Left colon (tissue), 2 donors: ENCODE data around the gene PDE4D. TPM values are rescaled to one million over a fixed set of nuclear protein-coding genes. Genes with fewer than 3 reads are reported as not detected.
A peak's percentile ranks its signal among the peaks of the same experiment; 100 is the strongest.
"Not testable (repeated sequence)": the region's sequence is repeated elsewhere in the genome, so short reads cannot be mapped to it uniquely, and the experiment has no call there.

Experiments used
- ATAC-seq: fragments of 200-7000 bp; cut with Tn5 transposase; one replicate; pipeline ENCODE4 v1.9.1; 2020; ENCODE audit warnings: mild to moderate bottlenecking, moderate library complexity
- DNase-seq, 2 donors: peaks; one replicate each; pipeline ENCODE4 v3.0.0-alpha.2; 2020
- intact Hi-C, 2 donors: fragments of 100-400 bp; cut with DNase I in 1 of 2; cut with micrococcal nuclease in 1 of 2; formaldehyde crosslinking; loops; one replicate each; pipeline versions ENCODE4 v1.11.2 to v1.14.0; 2022; cut with DNase I, micrococcal nuclease
- total RNA-seq, 2 donors: library from RNA; stranded (reverse); fragmentation: NEBNext Ultra II Directional; extraction: Animal tissue kit (Norgen Biotek cat#: 25700); gene quantifications; one replicate each; pipeline ENCODE4 v1.2.1, GENCODE V29; 2021
- donor health status: DM: no; HTN: no; CAD: no.
- donor health status: DM: yes; HTN: yes; CAD: no.

Gene PDE4D
- total RNA-seq, 2 donors from 2014 or later: 50.6 to 67.8 TPM

DNA sequence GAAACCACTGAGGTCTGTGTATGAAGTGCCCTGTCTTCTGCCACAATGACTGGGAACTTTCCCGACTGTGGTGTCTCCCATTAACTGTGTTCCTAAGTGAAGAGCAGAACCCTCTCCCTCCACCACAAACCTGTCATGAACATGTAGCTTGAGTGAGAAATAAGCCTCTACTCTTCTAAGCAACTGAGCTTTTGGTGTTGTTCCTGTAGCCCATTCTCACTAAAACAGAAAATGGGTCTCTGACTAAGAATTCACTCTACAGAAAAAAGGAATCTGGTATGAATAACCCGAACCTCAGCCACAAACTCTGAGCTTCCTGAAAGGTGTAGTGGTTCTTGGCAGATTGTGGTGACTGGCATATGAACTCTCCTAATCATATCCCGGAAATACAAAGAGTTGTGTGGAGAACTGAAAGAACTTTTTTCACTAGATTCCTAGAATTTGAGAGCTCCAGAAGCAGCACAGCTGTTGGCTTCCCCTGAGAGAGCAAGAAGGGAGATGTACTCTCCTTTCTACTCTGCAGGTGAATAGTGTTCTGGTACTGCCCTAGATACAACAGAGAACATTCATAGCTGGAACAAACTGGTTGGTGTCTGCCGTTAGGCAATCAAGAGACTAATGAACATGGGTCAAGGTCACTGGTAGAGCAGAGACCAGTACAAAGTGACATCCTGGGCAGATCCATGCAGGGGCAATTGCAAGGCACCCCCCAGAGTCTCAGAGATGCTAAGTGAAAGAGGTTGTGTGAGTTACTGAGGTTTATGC, 283.8 kb downstream of the PDE4D start:
- ATAC-seq: no peak

DNA sequence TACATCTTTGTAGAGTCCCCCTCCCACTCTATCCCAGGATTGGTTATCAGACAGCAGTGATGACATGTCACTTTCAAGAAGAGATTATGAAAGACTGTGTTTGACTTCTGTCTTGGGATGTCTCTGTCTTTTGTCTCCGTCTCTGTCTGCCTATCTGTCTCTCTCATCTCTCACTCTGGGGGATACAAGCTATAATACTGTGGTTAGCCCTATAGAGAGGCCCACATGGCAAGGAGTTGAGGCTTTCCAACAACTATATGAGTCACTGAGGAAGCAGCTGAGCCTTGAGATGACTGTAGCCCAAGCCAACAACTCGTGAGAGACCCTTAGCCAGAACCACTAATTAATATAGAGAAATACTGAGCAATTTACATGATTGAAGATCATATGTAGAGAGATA, 284.8 kb downstream of the PDE4D start:
- intact Hi-C loops: no loop called here
- DNase-seq (no peak), ATAC-seq (no peak)

More for the DNA sequence above, 283.8 kb downstream of the PDE4D start:
- DNase-seq: no peak
- intact Hi-C loops: no loop called here

DNA sequence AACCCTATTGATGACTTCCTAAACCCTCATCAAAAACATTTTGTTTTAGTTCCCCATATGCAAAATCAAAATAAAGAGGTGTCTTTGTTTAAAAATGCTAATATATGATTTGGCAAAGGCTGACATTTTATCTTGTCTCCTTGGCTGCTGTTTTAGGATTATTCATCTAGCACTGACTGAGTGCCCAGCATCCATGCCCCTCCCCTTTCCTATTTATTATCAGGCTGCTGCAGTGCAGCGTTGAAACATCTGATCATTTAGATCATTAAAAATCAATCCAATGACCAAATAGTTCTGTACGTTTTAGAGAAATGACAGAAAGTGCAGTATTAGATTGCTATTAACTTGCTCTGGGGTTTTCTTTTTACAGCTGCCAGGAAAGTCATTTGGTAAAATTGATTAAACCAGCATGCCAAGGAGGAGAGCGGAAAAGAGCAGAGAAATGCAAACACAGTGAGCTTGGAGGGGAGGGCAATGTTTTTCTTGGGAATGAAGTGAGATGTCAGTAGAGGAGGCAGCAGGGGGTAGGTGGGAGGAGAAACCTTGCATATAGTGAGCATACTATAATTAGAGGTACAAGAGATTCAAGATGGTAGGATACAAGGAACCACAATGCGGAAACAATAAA, 286.3 kb downstream of the PDE4D start:
- ATAC-seq (no peak), DNase-seq (no peak)
- intact Hi-C loops: no loop called here

DNA sequence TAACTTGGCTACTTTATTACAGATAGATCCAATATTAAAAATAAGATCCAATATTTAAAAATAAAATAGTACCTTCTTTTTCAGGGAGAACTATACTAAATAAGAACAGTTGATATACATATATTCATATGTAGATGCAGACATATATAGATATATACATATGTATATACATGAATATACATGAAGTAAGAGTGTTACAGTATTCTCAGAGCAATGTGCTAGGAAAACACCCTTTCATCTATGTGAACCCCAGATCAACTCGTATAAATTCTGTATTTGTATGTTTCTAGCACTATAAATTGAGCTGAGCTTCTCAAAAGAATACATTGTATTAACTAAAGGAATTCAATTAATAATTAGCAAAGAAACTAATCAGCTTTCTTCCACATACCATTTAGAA, 287.6 kb downstream of the PDE4D start:
- ATAC-seq: no peak
- no peak for DNase-seq
- intact Hi-C loops: no loop called here

DNA sequence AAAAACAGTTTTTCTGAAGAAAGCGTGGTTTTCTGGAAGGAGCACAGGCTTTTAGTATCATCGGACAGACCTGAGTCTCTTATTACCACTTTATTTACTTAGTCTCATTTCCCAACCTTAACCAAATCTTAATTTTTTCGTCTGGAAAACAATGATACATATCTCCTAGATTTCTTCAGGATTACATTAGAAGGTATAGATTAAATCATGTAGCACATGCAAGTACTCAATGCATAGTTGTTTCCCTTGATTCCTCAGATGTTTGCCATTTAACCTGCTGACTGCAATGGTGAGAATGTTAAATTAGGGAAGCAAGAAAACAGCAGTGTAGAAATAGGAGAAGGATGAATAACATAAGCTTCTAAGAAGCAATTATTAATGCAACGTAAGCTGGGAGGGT, 289.4 kb downstream of the PDE4D start:
- no peak for ATAC-seq
- intact Hi-C loops: no loop called here
- no peak for DNase-seq

DNA sequence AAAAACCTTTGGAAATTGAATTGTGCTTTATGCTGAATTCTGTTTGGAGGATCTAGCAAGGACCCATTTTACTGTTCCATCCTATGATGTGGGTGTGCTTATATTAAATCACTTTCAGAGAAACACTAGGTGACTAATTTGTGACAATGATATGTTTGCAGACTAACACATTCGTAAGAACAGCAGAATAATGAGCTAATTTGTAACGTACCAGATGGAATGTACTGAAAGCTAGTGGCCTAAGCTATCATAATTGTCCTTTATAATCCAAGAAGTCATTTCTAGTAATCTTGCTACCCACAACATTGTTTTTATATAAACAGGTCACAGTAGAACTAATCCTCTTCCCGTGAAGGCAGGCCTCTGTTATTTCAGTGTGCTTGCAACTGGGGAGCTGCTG, 292.5 kb downstream of the PDE4D start:
- DNase-seq (no peak), ATAC-seq (no peak)
- intact Hi-C loops: no loop called here

DNA sequence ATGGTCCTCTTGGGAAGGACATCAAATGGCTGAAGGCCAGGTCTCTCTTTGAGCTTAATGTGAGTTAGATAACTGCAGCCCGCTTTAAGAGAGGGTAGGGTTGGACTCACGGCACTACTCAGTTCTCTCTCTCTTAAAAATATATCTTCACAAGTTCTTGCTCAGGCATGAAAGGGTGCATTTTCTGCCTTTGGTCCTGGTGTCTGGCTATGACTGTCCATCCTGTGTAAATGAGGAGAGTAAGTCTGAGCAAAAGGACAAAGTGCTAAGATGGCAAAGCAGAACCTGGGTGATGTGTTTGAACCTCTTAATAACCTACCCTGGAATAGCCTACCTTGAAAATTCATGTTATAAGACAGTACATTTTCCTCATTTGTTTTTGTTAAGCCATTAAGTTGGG, 293.4 kb downstream of the PDE4D start:
- intact Hi-C loops: no loop called here
- no peak for ATAC-seq
- DNase-seq: no peak

DNA sequence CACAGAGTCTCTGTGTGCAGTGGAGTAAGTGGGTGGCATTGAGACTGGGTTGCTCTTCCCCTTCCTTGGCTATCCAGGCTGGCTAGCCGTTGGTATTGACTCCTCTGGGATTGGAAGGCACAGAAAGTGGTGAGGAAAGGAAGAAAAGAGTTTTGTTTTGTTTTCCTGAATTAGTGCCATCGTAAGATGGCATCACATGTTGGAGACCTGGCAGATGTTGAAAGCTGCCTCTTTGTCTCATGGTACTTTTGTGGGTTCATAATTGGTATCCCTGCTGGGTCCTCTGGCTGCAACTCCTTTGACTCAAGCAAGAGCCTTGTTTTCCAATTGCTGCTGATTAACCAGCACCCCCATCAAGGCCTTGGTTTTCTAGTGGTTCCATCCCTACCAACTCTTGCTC, 293.8 kb downstream of the PDE4D start:
- intact Hi-C loops: no loop called here
- no peak for DNase-seq
- no peak for ATAC-seq

DNA sequence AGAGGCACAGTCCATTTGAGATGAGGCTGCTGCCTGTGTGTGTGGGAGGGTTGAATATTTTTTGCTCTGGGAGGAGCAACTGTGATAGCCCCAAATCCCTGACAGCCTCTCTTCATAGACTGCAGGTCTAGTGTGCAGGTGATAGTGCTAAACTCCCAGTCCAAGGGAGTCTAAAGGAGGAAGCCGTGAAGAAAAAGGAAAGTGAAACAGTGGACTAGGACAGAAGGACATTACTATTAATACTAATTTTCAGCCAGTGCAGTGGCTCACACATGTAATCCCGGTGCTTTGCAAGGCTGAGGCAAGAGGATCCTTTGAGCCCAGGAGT, 295.0 kb downstream of the PDE4D start:
- DNase-seq (no peak), ATAC-seq (peak; percentile 90)
- intact Hi-C loops: no loop called here

DNA sequence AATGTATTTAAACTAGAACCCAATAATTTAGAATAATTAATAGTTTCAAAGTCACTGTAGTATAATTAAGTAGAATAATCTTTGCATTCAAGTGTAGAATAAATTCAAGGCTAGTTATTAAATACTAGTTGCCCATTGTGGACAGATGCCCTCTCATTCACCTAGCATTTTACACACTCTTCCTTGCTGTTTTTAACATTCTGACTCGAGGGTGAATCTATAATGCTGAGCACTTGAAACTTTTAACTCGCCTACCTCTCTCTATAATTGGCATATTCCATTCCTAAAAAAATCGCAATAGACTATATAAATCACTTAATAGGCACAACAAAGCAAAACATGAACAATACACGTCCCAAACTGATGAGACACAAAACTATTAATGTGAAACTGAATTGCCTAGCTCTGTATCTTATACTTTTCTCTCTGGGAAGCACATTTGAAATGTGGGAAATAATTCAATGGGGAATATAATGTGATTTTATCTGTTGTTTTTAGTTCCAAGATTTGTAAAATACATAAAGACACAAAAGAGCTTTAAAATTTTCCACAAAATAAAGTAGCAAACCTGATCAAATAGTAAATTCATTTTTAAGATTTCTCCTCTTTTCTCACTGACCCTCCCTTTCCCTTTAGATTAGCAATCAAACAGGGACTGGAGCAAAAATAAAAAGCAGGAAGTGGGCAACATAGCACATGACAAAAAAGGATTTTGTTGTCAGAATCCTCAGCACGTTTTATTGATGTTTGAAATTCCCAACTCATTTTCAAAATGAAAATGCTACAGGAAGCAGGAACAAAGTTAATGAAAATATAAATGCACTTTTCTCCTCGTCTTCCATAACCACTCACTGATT, 295.6 kb downstream of the PDE4D start:
- ATAC-seq (no peak), DNase-seq (no peak)
- intact Hi-C loops: no loop called here

DNA sequence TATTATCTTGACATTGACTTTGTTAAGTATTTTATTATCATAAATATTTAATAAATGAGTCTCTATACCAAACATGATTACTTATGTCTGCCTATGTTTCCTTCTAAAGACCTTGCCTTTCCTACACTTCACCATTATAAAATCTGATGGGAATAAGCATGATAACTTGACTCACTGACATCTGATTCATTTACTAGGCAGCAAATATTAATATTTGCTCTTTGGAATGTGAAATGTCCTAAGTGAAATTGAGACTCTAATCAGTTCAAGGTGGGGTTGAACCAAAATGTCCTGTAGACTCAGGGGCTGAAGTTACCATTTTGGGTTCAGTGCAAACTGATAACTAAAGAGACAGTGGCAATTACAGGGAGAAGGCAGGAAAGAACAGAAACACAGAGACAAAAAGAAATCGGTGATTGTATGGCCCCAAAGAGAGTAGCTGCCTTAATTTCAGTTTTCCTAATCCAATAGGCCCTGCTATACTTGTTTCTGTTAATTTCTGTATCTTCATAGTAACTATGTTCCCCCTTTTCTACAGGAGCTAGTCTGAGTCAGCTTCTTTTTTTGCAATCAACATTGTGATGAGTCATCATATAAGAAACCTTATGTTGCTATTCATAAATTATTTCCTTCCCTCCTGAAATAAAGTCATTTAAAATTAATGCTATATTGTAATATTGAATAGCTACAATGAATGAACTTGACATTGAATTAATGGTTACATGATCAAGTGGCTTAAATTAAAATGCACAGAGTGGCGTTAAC, 296.8 kb downstream of the PDE4D start:
- ATAC-seq: no peak
- DNase-seq: no peak
- intact Hi-C loops: no loop called here

DNA sequence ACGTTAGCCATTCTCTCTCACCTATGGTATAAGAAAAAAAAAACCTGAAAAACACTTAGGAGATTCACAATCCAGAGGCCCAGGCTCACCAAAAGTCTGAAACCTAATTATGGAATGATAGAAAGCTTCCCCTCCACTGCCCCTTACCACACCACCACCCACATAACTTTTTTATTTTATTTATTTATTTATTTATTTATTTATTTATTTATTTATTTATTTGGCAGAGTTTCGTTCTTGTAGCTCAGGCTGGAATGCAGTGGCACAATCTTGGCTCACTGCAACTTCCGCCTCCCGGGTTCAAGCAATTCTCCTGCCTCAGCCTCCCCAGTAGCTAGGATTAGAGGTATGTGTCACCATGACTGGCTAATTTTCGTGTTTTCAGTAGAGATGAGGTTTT, 299.4 kb downstream of the PDE4D start:
- DNase-seq, intact Hi-C loops, ATAC-seq: not testable (repeated sequence)

DNA sequence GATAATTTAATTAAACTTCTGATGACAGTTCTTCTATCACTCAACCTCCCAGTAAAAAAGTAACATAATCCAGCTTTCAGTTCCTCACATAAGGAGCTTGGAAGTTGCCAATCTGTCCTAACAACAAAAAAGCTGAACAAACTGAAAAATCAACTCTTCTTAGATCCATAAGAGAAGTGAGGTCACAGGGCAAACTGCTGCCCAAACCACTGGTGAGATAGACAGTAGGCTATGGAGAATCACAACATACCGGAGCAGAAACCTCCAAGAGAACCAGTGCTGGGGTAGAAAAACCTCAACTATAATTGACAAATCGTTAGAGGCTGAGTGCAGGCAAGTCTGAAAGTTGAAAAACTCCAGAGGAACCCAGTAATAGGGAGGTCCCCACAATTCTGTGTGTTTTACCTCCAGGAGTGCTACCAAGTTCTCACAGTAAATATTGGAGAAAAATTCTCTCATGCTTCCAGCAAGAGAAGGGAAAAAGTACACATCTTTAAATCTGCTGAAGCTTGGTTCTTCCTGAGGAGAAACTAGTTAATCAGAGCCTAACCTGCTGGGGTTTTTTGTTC, 300.0 kb downstream of the PDE4D start:
- intact Hi-C loops: no loop called here
- ATAC-seq (no peak), DNase-seq (no peak)

DNA sequence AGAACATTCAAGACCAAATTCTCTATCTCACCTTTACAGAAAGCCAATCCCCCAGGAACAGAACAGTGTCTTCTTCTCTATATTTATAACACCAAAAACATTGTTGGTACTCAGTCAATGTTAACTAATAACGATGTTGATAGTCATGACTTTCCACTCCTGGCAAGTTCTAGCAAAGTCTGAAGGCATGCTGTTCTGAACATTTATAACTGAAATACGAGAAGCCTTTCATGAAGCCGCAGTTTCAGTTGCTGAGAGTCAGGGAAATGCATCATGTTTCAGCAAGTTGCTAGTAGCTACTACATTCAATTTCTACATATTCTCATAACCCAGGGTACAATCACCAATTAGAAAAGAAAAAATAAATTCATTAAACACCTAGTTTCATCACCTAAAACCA, 301.4 kb downstream of the PDE4D start:
- intact Hi-C loops: no loop called here
- ATAC-seq (no peak), DNase-seq (no peak)

DNA sequence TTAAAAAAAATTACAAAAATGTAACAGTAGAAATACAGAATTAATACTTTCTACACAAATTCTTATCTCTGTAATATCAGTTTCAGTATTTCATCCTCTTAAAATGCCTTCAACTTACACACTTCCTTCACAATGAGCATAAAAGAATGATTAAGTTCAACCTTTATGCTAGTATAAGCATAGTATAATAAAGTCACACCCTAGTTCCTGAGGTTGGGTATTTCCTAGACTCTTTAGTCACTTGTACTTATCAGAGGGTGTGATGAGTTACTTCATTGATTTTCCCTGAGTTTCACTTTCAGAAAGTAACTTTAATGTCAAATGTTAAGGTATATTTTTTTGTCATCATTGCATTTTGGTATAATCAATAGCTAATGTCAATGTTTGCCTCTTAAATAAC, 302.4 kb downstream of the PDE4D start:
- intact Hi-C loops: no loop called here
- DNase-seq (no peak), ATAC-seq (peak; percentile 76)

DNA sequence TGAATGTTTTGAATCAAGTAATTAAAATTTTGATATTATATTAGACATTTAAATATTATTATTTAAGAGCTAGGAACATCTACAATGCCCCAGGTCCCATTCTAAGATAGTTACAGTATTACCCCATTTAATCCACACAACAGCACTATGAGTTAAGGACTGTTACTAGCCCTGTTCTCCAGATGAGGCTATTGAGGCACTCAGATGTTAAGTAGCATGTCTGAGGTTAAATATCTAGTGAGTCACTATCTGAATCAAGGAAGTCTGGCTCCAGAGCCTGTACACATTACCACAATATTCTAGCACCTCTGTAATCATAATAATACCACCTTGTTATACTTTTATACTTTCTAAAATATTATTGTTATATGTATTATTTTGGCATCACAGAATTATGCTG, 304.6 kb downstream of the PDE4D start:
- intact Hi-C loops: no loop called here
- ATAC-seq (peak; percentile 20), DNase-seq (no peak)

DNA sequence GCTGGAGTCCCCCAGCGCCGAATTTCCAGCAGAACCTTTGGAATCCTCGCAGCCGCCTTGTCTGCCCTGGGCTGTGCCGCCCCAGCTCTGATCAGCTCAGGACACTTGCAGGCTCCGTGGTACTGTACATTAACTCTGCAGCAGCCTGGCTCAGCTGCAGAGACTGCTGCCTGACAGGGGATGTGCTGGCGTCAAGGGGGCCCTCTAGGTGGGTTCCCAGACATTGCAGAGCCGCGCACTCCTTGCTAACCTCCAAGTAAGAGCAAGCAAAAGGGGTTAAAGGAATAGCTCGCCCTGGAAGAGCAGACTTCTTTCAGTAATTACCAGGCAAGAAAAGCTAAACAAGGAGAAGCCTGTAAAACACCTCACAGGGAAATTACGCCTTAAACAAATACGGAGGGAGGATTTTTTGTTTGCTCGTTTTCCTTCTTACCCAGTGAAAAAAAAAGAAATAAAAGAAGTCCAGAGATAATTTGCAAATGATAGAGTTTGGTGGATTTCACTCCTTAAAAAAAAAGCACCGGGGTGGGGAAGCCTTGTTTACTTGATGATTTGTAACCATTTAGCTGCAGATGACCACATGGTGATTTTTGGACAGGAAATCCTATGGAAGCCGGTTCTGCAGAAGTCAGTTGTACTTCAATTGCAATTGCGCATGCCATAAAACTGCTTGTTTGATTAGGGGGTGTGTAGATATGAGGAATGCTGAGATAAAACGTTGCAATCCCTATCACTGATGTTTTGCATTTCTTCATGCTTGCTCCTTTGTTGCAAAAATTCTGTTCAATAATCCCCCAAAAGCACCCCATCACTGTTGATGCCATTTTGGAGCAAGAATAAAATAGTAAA, 305.8 kb downstream of the PDE4D start:
- ATAC-seq (peak; percentile 73), DNase-seq (peak; percentile 80 to 86)
- intact Hi-C loops: no loop called here

DNA sequence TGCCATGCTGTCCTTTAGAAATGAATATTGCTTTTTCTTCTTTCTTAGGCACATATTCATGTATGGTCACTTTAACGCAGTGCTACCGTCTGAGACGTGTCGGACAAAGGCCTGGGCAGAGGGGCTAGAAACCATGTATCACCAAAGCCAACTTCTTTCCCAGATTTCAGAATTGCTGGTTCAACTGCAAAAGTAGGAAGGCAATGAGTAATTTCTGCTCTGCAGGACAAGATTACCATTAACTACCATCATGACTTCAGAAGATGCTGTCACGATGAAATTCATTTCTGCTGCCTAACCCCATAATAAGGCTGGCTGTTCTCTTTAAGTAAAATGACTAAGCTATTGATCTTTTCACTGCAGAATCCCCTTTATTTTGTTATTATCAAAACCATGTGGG, 306.7 kb downstream of the PDE4D start:
- DNase-seq (no peak), ATAC-seq (no peak)
- intact Hi-C loops: no loop called here
